BLaER1 treated with 17β-estradiol and CSF1 and Interleukin-3, amounts not matched to agents 10 nM and 100 nM (cell line): ENCODE measurements around the gene FAM110D.

Source experiments
- H3K27ac ChIP-seq, 11 experiments: shearing (Covaris generic); formaldehyde crosslinking; 2 replicates each; pipeline ENCODE4 v1.8.1; 2022
- H3K27me3 ChIP-seq, 11 experiments: shearing (Covaris generic); formaldehyde crosslinking; 2 replicates each; pipeline ENCODE4 v1.8.1; 2022
- H3K36me3 ChIP-seq, 11 experiments: shearing (Covaris generic); formaldehyde crosslinking; 2 replicates each; pipeline ENCODE4 v1.8.1; 2022
- H3K4me1 ChIP-seq, 10 experiments: shearing (Covaris generic); formaldehyde crosslinking; 2 replicates each; pipeline ENCODE4 v1.8.1; 2022
- H3K4me2 ChIP-seq, 11 experiments: shearing (Covaris generic); formaldehyde crosslinking; 2 replicates each; pipeline ENCODE4 v1.8.1; 2022
- H3K4me3 ChIP-seq, 10 experiments: shearing (Covaris generic); formaldehyde crosslinking; 2 replicates each; pipeline ENCODE4 v1.8.1; 2022
- H3K9ac ChIP-seq, 11 experiments: shearing (Covaris generic); formaldehyde crosslinking; 2 replicates each; pipeline ENCODE4 v1.8.1; 2022
- H3K9me3 ChIP-seq, 11 experiments: shearing (Covaris generic); formaldehyde crosslinking; replicated peaks in 1 of 11; 2 replicates each; pipeline ENCODE4 v1.8.1; 2022
- H4K20me1 ChIP-seq, 11 experiments: shearing (Covaris generic); formaldehyde crosslinking; 2 replicates each; pipeline ENCODE4 v1.8.1; 2022
- Cebpa-rat ChIP-seq, 11 experiments: shearing (Covaris generic); IDR thresholded peaks; 2 replicates each; pipeline ENCODE4 v1.8.1; 2022

Gene FAM110D

GRCh38 chr1:26119892-26120608, 38.8 kb upstream of the FAM110D start:
- Histone ChIP-seq H3K4me2 (peak overlapping the region; percentile 64 to 81 (median 69)), H3K9me3 (no peaks in the 10 kb centered on the region), H3K4me1 (peaks cover 39 to 63% (median 50%) of the 10 kb centered on the region in 10 experiments), H3K27ac (peak overlapping the region in 9 of 11 experiments; percentile 18 to 55 (median 39); a peak in 16 of 22 replicates), H4K20me1 (no peaks in the 10 kb centered on the region), H3K27me3 (no peaks in the 10 kb centered on the region), H3K9ac (peak overlapping the region in 8 of 11 experiments; percentile 7 to 60 (median 32); a peak in 9 of 22 replicates), H3K4me3 (0 out of 20 replicates have a peak overlapping the region, but pooled peaks of 1 of the 10 experiments have one; percentile 0), H3K36me3 (peaks cover 20 to 81% (median 53%) of the 10 kb centered on the region in 11 experiments; a peak in 21 of 22 replicates)
- no peak for TF ChIP-seq Cebpa-rat (IDR thresholded peaks at IDR 0.05)

- Histone ChIP-seq H3K36me3 (peaks cover 12 to 61% (median 32%) of the 10 kb centered on the region in 11 experiments; a peak in 21 of 22 replicates), H3K4me1 (peaks cover 57 to 82% (median 70%) of the 10 kb centered on the region in 10 experiments), H3K27me3 (no peaks in the 10 kb centered on the region), H3K9ac (peak overlapping the region in 9 of 11 experiments; percentile 7 to 47 (median 21); a peak in 9 of 22 replicates), H4K20me1 (no peaks in the 10 kb centered on the region), H3K27ac (peak overlapping the region in 10 of 11 experiments; percentile 30 to 65 (median 56); a peak in 20 of 22 replicates), H3K9me3 (no peaks in the 10 kb centered on the region), H3K4me2 (peak overlapping the region; percentile 37 to 75 (median 56)), H3K4me3 (no peak overlapping the region)
- no peak for TF ChIP-seq Cebpa-rat (IDR thresholded peaks at IDR 0.05)
Measured at GRCh38 chr1:26121854-26122773, 36.8 kb upstream of the FAM110D start.

- peak overlapping the region in 5 of 11 experiments; percentile 0 to 75 (median 65); a peak in 7 of 22 replicates for H3K4me2 ChIP-seq
Measured at GRCh38 chr1:26122988-26123973, 35.6 kb upstream of the FAM110D start.

GRCh38 chr1:26124418-26125331, 34.2 kb upstream of the FAM110D start:
- no peak overlapping the region for H3K9ac ChIP-seq
- H4K20me1 ChIP-seq: no peaks in the 10 kb centered on the region
- no peaks in the 10 kb centered on the region for H3K27me3 ChIP-seq
- peaks cover 64 to 94% (median 76%) of the 10 kb centered on the region in 10 experiments for H3K4me1 ChIP-seq
- H3K4me2 ChIP-seq: peak overlapping the region in 9 of 11 experiments; percentile 5 to 88 (median 20); a peak in 16 of 22 replicates
- no peak for TF ChIP-seq Cebpa-rat (IDR thresholded peaks at IDR 0.05)
- H3K9me3 ChIP-seq: no peaks in the 10 kb centered on the region
- no peak overlapping the region for H3K4me3 ChIP-seq
- peak overlapping the region in 8 of 11 experiments; percentile 0 to 90 (median 80); a peak in 9 of 22 replicates for H3K27ac ChIP-seq
- H3K36me3 ChIP-seq: peaks cover 0 to 37% (median 10%) of the 10 kb centered on the region in 11 experiments; a peak in 12 of 22 replicates

More at GRCh38 chr1:26122988-26123973, 35.6 kb upstream of the FAM110D start:
- Histone ChIP-seq H3K9me3 (no peaks in the 10 kb centered on the region), H3K36me3 (peaks cover 0 to 49% (median 21%) of the 10 kb centered on the region in 11 experiments; a peak in 16 of 22 replicates), H4K20me1 (no peaks in the 10 kb centered on the region), H3K27ac (peak overlapping the region in 1 of 11 experiments; percentile 21; a peak in 3 of 22 replicates), H3K27me3 (no peaks in the 10 kb centered on the region), H3K9ac (no peak overlapping the region), H3K4me1 (peaks cover 69 to 93% (median 82%) of the 10 kb centered on the region in 10 experiments), H3K4me3 (no peak overlapping the region)
- TF ChIP-seq Cebpa-rat (IDR thresholded peaks at IDR 0.05): no peak

GRCh38 chr1:26125382-26125781, 33.5 kb upstream of the FAM110D start:
- peaks cover 0 to 34% (median 10%) of the 10 kb centered on the region in 11 experiments; a peak in 12 of 22 replicates for H3K36me3 ChIP-seq
- peaks cover 57 to 87% (median 69%) of the 10 kb centered on the region in 10 experiments for H3K4me1 ChIP-seq
- peak overlapping the region in 9 of 11 experiments; percentile 76 to 90 (median 85); a peak in 18 of 22 replicates for H3K27ac ChIP-seq
- H3K4me3 ChIP-seq: no peak overlapping the region
- peak overlapping the region in 10 of 11 experiments; percentile 76 to 88 (median 79); a peak in 18 of 22 replicates for H3K4me2 ChIP-seq
- TF ChIP-seq Cebpa-rat (IDR thresholded peaks at IDR 0.05): no peak
- H4K20me1 ChIP-seq: no peaks in the 10 kb centered on the region
- H3K27me3 ChIP-seq: no peaks in the 10 kb centered on the region
- no peaks in the 10 kb centered on the region for H3K9me3 ChIP-seq
- H3K9ac ChIP-seq: peak overlapping the region in 6 of 11 experiments; percentile 58 to 73 (median 69); a peak in 7 of 22 replicates

- Histone ChIP-seq H3K4me3 (peak overlapping the region in 1 of 10 experiments; percentile 28; a peak in 2 of 20 replicates), H3K4me2 (peak overlapping the region; percentile 76 to 88 (median 78)), H3K27ac (peak overlapping the region in 10 of 11 experiments; percentile 37 to 90 (median 84); a peak in 20 of 22 replicates), H3K9me3 (no peaks in the 10 kb centered on the region), H3K9ac (peak overlapping the region in 10 of 11 experiments; percentile 39 to 73 (median 66); a peak in 18 of 22 replicates), H3K27me3 (no peaks in the 10 kb centered on the region), H3K4me1 (peaks cover 54 to 83% (median 64%) of the 10 kb centered on the region in 10 experiments), H3K36me3 (peaks cover 0 to 30% (median 10%) of the 10 kb centered on the region in 11 experiments; a peak in 11 of 22 replicates), H4K20me1 (no peaks in the 10 kb centered on the region)
- TF ChIP-seq Cebpa-rat (IDR thresholded peaks at IDR 0.05): no peak
Measured at GRCh38 chr1:26125946-26126320, 32.9 kb upstream of the FAM110D start.
